ENCODE measurements around the gene NUDT17. TPM values are rescaled to one million over a fixed set of nuclear protein-coding genes. Genes with fewer than 3 reads are reported as not detected.
"Not testable (repeated sequence)": the region's sequence is repeated elsewhere in the genome, so short reads cannot be mapped to it uniquely, and the experiment has no call there.

Gene NUDT17
- total and polyA plus RNA-seq, 7 donors, result 1.4 to 2.9 (median 1.8) TPM

- Histone ChIP-seq H3K4me1 (peaks cover 76% of the 10 kb centered on the region), H3K9me3 (no peaks in the 10 kb centered on the region), H3K27ac (peak overlapping the region; percentile 83), H3K27me3 (ENCODE audit: insufficient read depth in 3 of 3, low read length in 2 of 3) (no peaks in the 10 kb centered on the region), H3K4me3 (no peak overlapping the region), H3K36me3 (ENCODE audit: insufficient read depth in 1 of 2, low read depth in 1 of 2) (no peaks in the 10 kb centered on the region)
- ATAC-seq (no peak), DNase-seq (no peak)
- no peak for TF ChIP-seq CTCF (IDR thresholded peaks at IDR 0.05)
- intact Hi-C loops (cut with DNase I), result no loop called here
- WGBS, 3 donors, result 29 to 47% (median 37%) methylated on average over 1 of the region's 1 CpG
Measured at GRCh38 chr1:145805057-145805456, 40.4 kb upstream of the NUDT17 start.

GRCh38 chr1:145806408-145806807 lies 39.0 kb upstream of the NUDT17 start:
- intact Hi-C loops (cut with DNase I), result no loop called here
- DNase-seq (no peak), ATAC-seq (peak in 3 of 4 donors; percentile 27 to 52 (median 47))
- peaks cover 66% of the 10 kb centered on the region for H3K4me1 ChIP-seq
- no peaks in the 10 kb centered on the region for H3K27me3 ChIP-seq (ENCODE audit: insufficient read depth in 3 of 3, low read length in 2 of 3)
- H3K9me3 ChIP-seq, result no peaks in the 10 kb centered on the region
- H3K36me3 ChIP-seq (ENCODE audit: insufficient read depth in 1 of 2, low read depth in 1 of 2), result no peaks in the 10 kb centered on the region
- H3K27ac ChIP-seq, result peak overlapping the region; percentile 83
- no peak overlapping the region for H3K4me3 ChIP-seq
- 61 to 85% (median 66%) methylated on average over 4 of the region's 4 CpGs for WGBS, 3 donors
- no peak for TF ChIP-seq CTCF (IDR thresholded peaks at IDR 0.05)

- TF ChIP-seq CTCF (IDR thresholded peaks at IDR 0.05), result no peak
- H3K9me3 ChIP-seq, result no peaks in the 10 kb centered on the region
- intact Hi-C loops (cut with DNase I), result no loop called here
- peak overlapping the region; percentile 83 for H3K27ac ChIP-seq
- DNase-seq (no peak), ATAC-seq (no peak)
- 91 to 97% (median 92%) methylated on average over 7 of the region's 7 CpGs for WGBS, 3 donors
- no peaks in the 10 kb centered on the region for H3K27me3 ChIP-seq (ENCODE audit: insufficient read depth in 3 of 3, low read length in 2 of 3)
- peaks cover 66% of the 10 kb centered on the region for H3K4me1 ChIP-seq
- no peak overlapping the region for H3K4me3 ChIP-seq
- H3K36me3 ChIP-seq (ENCODE audit: insufficient read depth in 1 of 2, low read depth in 1 of 2), result no peaks in the 10 kb centered on the region
Measured at GRCh38 chr1:145806844-145807243, 38.6 kb upstream of the NUDT17 start.

- WGBS, 3 donors, result 25 to 38% (median 32%) methylated on average over 5 of the region's 6 CpGs
- DNase-seq; intact Hi-C loops (cut with DNase I); H3K9me3 ChIP-seq; H3K27me3 ChIP-seq (ENCODE audit: insufficient read depth in 3 of 3, low read length in 2 of 3); H3K36me3 ChIP-seq (ENCODE audit: insufficient read depth in 1 of 2, low read depth in 1 of 2); H3K4me1 ChIP-seq: not testable (repeated sequence)
- H3K27ac ChIP-seq, result peak overlapping the region; percentile 55
- peak overlapping the region; percentile 35 for H3K4me3 ChIP-seq
- ATAC-seq, result peak in 2 of 4 donors; percentile 55 to 56
Measured at GRCh38 chr1:145812977-145813810, 32.2 kb upstream of the NUDT17 start.

- H3K36me3 ChIP-seq (ENCODE audit: insufficient read depth in 1 of 2, low read depth in 1 of 2); intact Hi-C loops (cut with DNase I); DNase-seq; H3K27me3 ChIP-seq (ENCODE audit: insufficient read depth in 3 of 3, low read length in 2 of 3); H3K4me1 ChIP-seq; H3K9me3 ChIP-seq: not testable (repeated sequence)
- Histone ChIP-seq H3K4me3 (peak overlapping the region; percentile 47), H3K27ac (peak overlapping the region; percentile 73)
- ATAC-seq, result peak; percentile 48 to 70 (median 66)
- 22 to 32% (median 32%) methylated on average over 3 to 4 of the region's 6 CpGs for WGBS, 3 donors
Measured at GRCh38 chr1:145818095-145818494, 27.3 kb upstream of the NUDT17 start.

- peak in 2 of 4 donors; percentile 17 to 31 for ATAC-seq
Measured at GRCh38 chr1:145822779-145823331, 22.6 kb upstream of the NUDT17 start.

More at GRCh38 chr1:145822779-145823331, 22.6 kb upstream of the NUDT17 start:
- H3K27me3 ChIP-seq (ENCODE audit: insufficient read depth in 3 of 3, low read length in 2 of 3); H3K9me3 ChIP-seq; DNase-seq; intact Hi-C loops (cut with DNase I): not testable (repeated sequence)
- Histone ChIP-seq H3K4me3 (peak overlapping the region; percentile 91), H3K4me1 (peaks cover 18% of the 10 kb centered on the region), H3K36me3 (ENCODE audit: insufficient read depth in 1 of 2, low read depth in 1 of 2) (peaks cover 6 to 27% of the 10 kb centered on the region in 2 donors), H3K27ac (peak overlapping the region; percentile 72)
- WGBS, 3 donors, result 0 to 20% (median 0%) methylated on average over 1 to 4 of the region's 16 CpGs

Data from psoas muscle (tissue), 8 donors.